Esophagus mucosa (tissue), 1 donor: Measurements from ENCODE around the gene PNPLA2. TPM values are rescaled to one million over a fixed set of nuclear protein-coding genes. Genes with fewer than 3 reads are reported as not detected.

ENCODE experiments used
- ATAC-seq: fragments of 200-7000 bp; cut with Tn5 transposase; one replicate; pipeline ENCODE4 v1.9.1; 2020
- total RNA-seq: library from RNA; stranded (reverse); gene quantifications from one replicate; pipeline ENCODE4 v1.2.4, GENCODE V29; 2023
- donor health status: DM: yes; HTN: yes; CAD: no.

Gene PNPLA2
- total RNA-seq, 1 donor from 2014 or later: 24.5 TPM

DNA sequence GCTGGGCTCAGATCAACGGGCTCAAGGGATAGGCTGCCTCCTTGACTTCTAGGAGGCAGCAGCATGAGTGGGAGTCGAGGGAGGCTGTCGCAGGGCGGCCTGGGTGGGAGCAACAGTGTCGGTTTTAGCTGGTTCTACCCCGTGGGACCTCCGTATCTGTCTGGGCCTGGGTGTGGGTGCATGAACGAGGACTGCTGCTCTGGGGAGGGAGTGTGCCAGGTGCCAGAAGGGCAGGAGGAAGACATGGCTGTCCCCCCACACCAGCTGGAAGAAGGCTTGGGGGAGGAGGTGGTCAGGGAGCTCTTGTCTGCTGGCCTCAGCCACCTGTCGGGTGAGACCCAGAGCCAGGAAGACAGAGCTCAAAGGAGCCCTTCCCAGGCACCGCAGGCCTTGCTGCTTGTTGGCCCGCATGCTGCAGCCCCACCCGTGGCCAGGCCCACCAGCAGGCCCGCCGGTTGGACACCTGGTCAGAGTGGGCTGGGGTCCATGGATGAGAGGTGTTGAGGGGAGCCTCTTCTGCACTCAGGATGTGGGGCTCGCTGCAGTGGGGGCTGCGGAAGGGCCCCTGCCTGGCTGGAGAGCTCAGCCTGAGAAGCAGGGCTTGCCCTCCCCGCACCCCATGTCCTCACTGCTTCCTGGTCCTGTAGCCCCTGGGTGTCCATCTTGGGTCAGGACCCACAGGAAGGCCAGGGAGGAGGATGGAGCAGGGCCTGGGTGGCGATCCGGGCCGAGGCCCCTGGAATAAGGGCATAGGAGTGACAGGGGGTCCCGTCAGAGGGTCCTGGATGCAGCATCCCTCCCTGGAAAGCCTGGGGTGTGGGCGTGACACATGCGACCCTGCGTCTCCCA is 32.3 kb upstream of the PNPLA2 start:
- no peak for ATAC-seq

DNA sequence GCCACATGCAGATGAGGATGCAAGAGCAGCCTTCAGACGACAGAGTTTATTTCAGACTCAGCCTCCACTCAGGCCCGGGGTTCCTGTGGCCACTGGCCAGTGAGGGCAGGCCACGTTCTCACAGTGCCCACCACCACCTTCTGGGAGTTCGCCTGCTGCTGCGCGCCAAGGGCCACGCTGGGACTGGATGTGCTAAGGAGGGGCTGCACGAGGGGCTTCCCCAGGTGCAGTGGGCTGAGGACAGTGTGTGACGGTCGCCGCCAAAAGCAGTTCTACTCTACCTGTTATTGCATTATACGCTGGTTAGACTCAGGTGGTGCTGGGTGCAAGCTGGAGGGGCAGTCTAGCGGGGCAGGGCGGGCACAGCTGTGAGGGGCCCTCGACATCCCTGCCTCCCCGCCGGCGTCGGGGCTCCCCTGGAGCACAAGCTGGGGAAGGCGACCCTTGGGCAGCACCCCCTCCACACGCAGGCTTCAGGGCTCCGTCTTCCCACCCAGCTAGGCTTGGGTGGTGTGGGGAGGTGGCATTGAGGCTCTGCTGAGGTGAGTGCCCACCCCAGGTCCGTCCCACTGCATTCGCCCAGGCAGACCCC is 31.5 kb upstream of the PNPLA2 start:
- no peak for ATAC-seq

DNA sequence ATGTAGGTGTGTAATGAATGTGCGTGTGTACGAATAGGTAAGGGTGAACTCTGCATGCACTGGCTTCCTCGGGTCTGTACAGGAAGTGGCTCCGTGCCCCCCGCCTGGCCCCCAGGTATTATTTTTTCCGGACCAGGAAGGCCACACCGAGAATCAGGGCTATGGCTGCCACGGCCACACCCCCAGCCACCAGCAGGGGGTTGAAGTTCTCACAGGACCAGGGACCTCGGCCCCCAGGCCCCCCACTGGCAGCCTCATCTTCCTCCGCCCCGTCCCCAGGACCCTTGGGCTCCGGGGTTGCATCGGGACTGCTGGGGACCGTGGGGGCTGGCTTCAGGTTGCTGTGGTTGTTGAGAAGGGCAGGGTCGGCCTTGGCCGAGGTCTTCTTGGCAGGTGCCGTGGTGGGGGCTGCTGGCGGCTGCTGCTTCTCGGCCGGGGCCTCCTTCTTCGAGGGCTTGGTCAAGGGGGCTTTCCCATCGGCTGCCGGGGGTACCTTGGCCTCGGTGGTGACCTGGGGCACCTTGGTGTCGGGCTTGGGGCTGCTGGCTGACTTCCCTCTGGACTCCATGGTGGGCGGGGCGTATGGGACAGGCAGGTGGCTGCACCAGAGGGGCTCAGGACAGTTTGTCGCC is 30.6 kb upstream of the PNPLA2 start:
- no peak for ATAC-seq

DNA sequence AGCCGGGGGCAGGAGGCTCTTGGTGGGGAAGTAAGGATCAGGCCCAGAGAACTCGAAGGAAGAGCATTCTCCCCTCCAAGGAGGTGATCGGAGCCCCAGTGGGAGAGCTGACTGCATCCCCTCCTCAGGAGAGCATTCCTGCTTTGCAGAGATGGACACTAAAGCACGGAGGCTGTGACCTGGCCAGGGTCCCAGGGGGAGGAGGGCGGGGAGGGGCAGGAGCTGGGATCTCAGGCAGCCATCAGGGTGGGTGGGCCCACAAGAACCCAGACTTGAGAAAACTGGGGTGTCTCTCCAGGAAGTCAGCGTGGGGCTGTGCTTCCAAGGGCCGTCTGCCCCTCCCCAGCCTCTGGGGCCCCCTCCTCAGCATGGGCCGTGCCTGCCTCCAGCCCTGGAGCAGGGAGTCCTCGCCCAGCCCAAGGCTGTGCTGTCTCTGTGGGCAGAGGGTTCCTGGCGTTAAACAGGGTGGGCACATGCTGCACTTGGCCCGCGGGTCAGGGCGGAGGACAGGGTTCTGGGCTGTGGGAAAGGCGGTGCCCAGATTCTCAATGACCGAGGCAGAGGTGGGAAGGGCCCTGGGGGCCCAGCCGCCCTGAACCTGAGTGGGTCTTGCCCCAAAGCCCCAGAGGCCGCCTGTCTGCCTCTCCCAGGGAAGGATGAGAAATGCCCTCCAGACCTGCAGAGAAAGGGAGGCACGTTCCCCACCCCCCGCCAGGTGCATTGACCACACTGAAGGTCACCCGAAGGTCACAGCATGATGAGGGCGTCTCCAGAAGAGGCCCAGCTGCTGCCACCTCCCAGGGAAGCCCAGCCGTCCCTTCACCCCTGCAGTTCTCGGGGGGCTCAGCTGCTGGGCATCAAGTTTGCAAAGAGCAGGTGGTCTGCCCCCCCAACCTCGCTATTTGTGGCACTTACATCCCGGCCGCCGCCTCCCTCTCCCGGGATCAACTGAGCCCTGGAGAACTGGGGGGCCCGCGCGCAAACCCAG is 29.5 kb upstream of the PNPLA2 start:
- ATAC-seq: no peak

DNA sequence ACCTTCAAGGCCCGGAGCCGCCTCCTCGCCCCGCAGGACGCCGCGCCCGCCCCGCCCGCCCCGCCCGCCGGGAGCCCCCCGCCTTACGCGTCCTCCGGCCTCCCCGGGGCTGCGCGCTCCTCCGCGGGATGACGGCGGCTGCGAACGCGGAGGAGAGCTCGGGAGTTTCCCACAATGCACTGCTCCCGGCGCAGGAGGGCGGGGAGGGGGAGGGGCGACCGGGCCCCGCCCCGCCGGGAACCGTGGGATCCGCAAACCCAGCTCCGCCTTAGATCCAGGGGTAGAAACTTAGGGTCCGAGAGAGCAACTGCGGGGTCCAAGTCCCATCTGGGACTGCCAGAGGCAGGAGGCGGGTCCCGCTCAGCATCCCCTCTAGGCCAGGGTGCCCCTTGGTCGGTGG is 28.8 kb upstream of the PNPLA2 start, which contains the start of gene CEND1:
TSS of gene CEND1 (minus strand) at position 148 of the 400 bp plus-strand sequence. CDS start 1,514 bp downstream, outside the sequence.
- no peak for ATAC-seq

DNA sequence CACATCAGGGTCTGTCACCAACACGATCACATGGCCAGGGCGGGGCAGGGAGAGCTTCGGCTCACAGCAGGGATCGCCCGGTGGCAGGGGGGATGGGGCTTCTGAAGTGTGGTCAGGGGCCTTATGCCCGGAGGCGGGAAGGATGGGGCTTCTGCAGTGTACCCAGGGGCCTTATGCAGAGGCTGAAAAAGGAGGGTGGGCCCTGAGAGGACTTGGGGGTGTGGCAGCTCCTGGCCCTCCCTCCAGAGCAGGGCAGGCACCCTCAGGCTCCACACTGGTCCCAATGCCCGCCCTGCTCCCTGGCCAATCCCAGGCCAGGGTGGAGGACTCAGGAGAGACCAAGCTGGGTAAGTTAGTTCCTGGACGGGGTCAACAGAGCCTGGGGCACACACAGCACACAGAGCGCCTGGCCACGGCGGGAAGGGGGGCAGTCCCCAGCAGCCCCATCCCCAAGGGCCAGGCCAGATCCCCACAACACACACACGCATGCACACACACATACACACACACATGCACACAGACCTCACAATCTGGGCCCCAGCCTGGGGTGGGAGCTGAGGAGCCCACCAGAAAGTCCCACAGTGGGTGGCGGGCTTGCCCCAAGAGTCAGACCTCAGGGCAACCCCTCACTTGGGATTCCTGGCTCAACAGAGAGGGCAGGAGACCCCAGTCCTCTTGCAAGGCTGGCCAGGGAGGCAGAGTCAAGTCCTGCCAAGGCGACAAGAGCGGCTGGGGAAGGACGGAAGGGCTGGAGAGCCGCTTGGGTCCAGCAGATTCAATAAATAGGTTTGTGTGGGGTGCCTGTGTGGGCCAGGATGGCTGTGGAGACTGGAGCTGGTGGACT is 27.8 kb upstream of the PNPLA2 start:
- ATAC-seq: no peak

DNA sequence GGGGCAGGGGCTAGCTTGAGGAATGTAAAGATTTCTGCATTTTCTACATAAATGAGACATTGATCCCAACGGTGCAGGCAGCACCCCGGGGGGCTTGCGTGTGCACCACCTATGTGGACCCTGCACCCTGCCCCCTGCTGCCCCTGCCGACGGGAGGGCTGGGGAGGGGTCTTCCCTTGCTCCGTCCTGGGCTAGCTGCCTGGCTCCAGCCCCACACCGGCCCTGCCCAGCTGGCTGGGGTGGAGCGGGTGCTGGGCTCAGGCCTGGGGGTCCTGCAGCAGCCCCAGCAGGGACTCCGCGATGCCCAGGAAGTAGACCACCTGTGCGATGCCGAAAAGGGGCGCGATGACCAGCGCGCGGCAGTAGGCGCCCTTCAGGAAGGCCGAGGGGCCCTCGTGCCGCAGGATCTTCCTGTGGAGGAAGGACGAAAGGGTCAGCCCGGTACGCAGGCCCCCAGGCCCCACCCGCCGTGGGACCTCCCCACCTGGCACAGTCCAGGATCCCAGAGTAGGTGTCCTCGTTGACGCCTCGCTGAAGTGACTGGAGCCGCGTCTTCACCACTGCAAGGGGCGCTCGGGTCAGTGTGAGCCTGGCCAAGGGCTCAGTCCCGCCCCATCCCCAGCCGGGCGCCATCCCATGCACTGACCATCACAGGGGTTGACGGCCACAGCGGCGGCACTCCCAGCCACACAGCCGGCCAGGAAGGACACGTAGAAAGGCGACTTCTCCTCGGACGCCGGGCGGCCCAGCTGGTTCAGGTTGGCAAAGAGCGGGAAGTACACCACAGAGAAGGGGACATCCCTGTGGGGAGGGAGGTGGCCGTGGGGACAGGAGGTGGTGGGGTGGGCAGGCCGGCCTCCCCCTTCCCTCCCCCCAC is 26.8 kb upstream of the PNPLA2 start:
- no peak for ATAC-seq

DNA sequence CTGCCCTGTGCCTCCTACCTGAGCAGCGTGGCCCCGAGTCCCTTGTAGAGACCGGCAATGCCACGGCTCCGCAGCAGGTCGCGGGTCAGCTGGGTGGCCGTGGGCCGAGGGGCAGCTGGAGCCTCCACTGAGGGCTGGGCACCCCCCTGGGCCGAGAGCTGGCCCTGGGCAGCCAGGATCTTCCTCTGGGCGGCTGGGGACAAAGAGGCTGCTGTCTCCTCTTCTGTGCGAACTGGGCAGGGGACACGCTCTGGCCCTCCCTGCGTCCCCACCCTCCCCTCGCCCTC is 26.2 kb upstream of the PNPLA2 start:
- ATAC-seq: no peak

DNA sequence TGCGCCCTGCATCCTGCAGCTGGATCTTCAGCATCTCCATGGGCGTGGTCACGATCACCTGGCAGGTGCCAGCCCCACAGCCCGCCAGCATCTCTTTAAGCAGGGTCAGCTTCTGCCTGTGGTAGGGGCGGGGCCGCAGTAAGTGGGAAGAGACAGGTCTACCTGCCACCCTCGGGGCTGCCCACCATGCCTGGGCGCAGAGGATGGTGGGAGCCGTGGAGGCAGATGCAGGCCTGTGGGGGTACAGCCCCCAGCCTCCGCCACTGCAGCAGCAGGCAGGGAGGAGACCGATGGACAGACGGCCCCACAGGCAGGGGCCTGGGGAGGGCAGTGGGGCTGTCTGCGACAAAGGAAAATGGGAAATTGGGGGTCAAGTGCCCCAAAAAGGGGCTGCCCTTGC is 25.8 kb upstream of the PNPLA2 start:
- no peak for ATAC-seq

DNA sequence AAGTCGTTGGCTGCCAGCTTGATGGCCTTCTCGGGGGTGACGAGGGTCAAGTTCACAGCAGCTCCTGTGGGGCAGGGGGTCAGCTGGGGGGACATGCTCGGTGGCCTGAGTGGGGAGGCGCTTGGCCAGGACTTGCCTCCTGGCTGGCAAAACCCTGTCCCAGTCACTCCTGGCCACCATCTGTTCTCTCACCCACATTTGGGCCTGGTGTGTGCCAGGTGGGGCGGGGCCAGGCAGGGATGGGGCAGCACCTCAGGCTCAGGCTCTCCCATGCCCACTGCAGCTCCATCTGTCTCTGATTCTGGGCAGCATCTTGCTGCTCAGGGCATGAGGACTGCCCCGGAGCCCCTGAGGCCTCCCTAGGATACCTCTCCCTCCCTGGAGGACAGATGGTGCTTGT is 25.2 kb upstream of the PNPLA2 start:
- no peak for ATAC-seq

DNA sequence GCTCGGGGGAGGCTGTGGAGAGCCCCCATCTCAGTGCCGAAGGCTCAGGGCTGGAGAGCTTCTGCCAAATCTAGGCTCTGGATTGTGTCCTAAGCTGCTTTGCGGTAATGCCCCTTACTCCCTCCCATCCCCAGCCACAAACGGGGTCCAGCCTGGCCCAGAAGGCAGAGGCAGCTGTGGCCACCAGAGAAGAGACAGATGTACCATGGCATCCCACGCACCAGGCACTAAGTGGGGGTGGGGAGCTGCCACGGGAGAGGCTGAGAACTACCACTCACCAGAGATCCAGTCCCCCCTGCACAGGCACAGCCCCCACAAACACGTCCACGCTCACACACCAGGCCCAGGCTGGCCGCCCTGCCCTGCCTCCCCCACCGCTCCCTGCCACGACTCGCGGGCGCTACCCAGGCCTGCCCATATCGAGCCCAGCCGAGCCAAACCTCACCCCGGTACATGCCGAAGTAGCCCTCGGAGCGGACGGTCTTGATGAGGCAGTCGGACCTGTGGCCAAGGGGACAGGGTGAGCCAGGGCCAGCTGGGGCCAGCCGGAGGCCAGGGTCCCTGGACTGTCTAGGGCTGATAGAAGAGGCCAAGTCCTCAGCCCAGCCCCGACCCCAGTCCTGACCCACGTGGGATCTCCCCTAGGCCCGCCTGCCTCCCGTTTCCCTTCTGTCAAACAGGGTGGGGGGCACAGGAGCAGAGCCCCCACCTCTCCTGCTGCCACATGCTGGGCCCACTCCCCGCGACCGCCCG is 24.5 kb upstream of the PNPLA2 start:
- ATAC-seq: no peak

DNA sequence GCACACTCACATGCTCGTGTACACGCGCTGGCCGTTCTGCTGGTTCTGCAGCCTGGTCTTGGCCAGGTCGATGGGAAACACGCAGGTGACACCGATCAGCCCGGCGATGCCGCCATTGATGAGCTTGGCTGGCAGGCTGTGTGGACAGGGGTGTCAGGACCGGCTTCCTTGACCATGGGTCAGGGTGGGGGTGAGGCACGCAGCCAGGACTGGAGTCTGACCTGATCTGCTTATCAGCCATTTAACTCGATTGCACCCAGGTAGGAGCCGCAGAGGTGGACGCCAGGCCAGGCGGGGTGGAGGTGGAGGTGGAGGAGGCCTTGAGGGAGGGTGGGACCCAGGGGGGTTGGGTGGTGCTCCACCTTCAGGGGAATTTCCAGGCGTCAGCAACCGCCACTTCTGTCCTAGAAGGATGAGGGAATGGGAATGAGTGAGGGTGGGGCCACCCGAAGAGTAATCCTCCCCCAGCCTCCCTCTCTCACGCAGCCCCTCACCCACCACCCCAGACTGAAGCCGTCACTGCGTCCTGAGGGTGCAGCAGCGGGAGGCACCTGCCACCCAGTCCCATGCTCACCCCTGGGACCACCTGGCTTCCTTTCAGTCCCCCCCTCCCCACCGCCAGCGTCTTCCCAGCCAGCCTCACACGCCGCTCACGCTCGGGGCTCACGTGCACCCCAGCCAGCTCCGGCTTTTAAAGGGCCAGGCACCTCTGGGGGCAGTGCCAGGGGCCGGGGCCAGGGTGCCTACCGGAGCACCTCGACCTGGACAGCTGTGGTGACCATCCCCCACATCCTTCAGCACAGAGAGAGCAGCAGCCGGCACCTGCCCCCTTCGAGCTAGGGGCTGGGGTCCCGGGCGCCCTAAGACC is 23.7 kb upstream of the PNPLA2 start:
- no peak for ATAC-seq

DNA sequence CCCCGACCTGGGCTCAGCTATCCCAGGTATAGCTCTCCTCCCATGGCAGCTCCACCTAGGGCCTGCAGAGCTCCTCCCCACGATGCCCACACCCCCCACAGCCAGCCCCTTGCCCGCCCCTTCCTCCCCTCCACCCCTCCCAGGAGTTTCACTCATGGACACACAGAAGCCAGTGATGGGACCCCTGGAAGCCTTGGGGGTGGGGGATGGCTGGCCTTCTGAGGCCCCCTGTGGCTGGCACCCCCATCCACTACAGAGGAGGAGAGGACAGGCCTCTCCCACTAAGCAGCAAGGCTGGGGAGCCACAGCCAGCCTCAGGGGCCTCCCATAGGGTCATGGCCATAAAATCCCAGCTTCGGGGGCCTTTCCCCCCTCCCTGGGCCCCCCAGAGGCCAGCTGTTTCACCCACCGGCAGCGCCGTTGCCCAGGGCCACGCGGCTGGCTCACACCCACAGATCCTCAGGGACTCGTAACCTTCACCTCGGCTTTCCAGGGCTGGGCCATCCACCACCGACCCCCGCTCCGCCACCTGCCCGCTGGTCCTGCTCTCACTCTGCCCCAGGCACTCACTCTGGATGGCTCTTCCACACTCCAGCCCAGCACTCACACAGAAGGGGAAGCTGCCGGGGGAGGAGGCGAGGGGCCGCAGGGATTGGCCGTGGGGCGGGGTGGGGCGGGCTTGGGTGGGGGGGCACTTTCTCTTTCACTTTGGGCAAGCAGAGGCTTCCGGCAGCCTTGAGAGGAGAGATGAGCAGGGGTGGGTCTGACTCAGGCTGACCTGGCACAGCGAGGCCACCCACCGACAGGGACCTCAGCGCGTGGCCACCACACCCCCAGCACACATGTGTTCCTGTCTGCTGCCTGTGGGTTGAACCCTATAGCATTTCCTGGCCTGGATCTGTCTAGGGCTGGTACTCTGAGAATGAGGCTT is 22.8 kb upstream of the PNPLA2 start:
- peak; percentile 21 for ATAC-seq

DNA sequence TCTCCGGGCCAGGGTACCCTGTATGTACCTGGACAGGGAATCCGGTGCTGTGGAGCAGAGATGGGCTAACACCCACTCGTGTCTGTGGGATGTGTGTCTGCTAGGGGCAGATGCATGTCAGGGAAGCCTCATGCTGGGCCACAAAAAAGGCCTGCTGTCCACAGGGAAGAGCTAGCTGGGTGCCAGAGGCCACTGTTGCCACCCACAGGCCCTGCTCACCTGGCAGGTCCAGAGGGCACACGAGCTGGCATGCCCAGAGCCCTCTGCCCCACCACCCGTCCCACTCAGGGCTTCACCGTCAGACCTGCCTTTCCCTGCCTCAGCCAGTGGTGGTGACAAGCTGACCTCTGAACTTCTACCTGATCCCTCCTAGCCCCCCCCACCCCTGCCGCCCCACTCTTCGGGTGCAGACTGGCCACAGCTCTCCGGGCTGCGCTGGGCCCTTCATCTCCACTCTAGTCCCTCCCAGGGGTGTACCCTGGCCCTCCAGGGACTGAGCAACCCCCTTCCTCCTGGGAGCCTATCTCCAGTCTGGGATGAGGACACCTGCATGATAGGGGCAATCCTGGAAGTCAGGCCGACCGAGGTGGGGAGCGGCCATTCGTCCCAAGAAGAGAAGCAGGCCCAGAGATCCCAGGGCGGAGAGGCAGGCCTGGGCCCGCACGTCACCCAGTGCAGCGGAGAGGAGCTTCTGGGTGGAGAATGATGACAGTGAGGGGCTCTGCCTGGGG is 22.0 kb upstream of the PNPLA2 start:
- peak; percentile 1 for ATAC-seq

DNA sequence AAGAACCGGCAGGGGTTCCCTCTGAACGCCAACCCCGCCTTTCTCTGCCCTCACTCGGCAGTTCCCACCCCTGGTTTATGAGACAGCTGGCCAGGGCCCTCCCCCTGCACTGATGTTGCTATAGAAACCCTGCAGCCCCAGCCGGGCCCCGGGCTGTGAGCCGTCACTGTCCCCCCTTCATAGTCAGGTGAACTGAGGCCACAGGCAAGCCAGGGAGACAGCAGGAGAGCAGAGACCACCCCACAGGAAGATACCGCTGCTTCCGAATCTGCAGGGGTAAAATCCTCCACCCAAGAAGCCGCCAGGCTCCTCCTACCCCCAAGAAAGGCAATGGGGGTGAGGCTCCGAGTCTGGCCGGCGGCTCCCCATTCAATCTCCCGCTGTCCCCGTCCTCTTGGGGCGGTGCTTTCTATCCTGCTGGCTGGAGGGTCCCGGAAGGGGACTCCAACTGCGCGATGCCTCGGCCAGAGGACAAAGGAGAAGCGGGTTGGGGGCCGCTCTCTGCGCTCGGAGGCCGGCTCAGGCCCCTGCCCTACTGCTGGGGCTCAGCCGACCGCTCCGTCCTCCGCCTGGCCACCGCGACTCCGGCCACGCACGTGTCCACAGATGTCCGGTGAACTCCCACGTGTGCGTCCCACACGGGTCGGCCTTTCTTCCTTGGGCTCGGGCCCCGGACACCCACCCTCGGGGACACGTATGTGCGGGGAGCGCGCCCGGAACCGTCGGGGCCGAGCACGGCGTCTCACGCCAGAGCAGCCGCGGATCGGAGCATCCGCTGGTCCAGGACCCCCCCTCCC is 21.2 kb upstream of the PNPLA2 start:
- peak; percentile 30 for ATAC-seq

DNA sequence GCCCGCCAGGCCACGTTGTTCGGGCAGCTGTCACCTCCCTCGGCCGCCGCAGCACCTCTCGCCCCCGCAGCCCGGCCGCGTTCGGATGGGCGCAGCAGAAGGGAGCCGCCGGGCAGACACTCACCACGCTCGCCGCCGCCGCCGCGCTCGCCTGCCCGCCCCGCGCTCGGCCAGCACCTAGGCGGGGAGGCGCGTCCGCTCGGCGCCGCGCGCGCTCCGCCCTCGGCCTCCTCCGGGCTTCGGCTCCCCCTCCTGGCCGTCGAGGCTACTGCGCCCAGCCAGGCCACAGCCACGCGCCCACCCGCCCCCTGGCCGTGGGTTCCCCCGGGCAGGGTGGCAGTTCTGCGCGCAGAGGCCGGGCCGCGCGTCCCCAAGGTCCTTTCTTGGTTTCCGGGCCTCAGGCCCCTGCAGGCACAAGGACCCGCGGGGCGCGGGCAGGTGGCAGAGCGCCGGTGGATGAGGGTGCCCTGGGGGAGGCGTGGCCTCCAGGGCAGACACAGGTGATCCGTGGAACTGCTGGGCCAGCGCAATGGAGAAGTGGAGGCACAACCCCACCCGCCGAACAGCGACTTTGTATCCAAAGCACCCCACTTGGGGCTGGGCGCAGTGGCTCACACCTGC is 20.5 kb upstream of the PNPLA2 start, which contains the start of gene SLC25A22:
TSS of gene SLC25A22 (minus strand) at position 189 of the 621 bp plus-strand sequence. CDS start 3,275 bp downstream, outside the sequence.
- ATAC-seq: peak; percentile 68
